GM21619 (cell line): ENCODE results near the gene RIMOC1.
"Not testable (repeated sequence)": the region's sequence is repeated elsewhere in the genome, so short reads cannot be mapped to it uniquely, and the experiment has no call there.

Source experiments
- ATAC-seq: cut with Tn5 transposase; IDR thresholded peaks from one replicate; pipeline ENCODE4 v1.9.1; 2021; ENCODE audit not compliant: unreplicated experiment

RIMOC1 gene

GRCh38 chr5:41885286-41885685 is 18.9 kb upstream of the RIMOC1 start:
- no peak for ATAC-seq

DNA sequence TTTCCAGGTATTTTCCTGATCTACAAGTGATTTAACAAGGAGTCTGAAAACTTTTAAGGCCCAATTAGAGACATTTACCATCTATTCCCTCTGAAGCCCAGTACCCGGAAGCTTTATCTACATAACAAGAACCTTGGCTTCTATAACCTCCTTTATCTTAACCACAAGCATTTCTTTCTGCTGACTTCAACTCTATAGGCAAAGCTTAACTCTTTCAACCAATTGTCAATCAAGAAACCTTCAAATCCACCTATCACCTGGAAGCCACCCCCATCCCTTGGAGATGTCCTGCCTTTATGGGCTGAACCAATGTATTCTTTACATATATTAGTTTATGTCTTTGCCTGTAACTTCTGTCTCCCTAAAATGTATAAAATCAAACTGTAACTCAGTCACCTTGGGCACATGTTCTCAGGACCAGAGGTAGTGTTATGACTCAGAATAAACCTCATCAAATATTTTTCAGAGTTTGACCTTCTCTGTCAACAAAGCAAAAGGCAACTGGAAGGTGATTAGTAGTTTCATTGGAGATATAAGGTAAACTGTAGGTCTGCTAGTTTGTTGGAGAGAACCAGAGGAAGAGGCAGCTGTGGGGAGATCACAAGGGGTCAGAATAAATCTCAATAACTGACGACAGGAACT is 13.0 kb upstream of the RIMOC1 start:
- ATAC-seq = peak; percentile 47

DNA sequence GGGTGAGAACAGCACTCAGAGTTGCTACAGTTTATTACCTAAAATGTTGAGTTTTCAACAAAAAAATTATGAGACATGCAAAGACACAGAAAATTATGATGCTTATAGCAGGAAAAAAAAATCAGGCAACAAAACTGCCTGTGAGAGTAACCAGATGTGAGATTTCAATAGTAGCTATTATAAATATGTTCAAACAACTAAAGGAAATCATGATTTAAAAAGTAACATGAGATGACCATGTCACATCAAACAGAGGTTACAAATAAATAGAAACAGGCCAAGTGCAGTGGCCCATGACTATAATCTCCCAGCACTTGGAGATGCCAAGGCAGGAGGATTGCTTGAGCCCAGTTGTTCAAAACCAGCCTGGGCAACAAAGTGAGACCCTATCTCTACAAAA is 12.1 kb upstream of the RIMOC1 start:
- no peak for ATAC-seq

DNA sequence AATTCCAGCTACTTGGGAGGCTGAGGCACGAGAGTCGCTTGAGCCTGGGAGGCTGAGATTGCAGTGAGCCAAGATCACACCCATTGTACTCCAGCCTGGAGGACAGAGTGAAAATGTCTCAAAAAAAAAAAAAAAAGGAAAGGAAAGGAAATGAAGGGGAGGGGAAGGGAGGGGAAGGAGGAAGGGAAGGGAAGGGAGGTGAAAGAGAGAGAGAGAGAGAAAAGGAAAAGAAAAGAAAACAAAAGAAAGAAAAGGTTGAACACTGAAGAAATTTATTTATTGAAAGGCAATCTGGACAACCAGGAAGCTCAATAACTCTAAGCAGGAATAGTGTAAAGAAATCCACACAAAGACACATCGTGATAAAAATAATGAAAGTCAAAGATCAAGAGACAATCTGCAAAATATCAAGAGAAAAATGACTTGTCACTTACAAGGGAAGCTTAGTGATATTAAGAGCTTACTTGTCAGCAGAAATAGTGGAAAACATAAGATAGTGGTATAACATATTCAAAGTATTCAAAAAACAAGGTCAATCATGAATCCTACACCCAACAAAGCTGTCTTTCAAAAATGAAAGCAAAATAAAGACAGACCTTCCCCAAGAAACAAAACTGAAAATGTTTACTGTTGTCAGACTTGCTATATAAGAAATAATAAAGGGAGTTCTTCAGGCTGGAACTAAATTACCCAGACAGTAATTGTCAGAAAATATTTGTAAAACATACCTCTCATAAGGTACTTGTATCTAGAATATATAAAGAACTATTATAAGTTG is 10.9 kb upstream of the RIMOC1 start:
- peak; percentile 60 for ATAC-seq

- ATAC-seq = no peak
These were observed 7.9 kb upstream of the RIMOC1 start for GRCh38 chr5:41896230-41896629.

DNA sequence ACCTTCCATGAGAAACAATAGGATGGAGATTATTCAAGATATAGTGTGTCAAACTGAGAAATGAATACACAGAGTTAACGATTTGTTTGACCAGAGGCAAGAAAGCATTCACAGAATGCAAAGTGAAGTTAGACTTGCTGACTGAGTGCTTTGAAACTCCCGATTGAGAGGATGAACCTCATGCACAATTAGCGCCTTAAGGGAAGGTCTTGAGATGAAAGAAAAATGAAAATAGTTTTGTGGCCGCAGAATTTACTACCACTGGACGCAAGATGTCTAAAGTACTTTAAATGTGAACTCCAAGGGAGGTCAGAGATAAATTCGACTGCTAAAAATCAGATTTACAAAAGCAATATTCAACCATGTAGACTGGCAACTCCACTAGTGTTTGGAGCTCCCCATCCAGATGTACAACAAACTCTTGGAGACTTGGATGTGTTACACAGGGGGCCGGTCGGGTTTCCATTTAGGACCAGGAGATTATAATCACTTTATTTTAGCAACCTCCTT is 707 bp upstream of the RIMOC1 start:
- no peak for ATAC-seq

DNA sequence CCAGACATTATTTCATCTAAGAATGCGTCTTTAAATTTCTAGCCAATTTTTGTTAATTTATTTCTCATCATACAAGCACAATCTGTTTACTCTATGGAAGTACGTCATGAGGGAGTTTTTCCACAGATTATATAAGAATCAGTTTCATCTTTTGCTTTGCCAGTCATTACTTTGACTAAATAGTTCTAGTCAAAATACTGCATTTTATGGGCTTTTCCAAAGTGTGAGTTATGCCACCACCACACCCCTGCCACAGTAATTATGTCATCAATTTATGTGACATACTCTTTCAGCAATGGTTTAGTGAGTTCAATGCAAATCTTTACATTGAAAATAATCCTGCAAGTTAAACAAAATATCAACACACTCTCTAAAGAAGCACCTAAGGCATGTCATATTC is 2.0 kb downstream of the RIMOC1 start:
- no peak for ATAC-seq

GRCh38 chr5:41908374-41909079 is 4.4 kb downstream of the RIMOC1 start:
- ATAC-seq = no peak

- ATAC-seq = no peak
These were observed 14.0 kb downstream of the RIMOC1 start for GRCh38 chr5:41918105-41918504.

GRCh38 chr5:41921166-41921565 is 17.0 kb downstream of the RIMOC1 start:
- ATAC-seq = no peak

- no peak for ATAC-seq
These were observed 17.7 kb downstream of the RIMOC1 start for GRCh38 chr5:41921874-41922273.

DNA sequence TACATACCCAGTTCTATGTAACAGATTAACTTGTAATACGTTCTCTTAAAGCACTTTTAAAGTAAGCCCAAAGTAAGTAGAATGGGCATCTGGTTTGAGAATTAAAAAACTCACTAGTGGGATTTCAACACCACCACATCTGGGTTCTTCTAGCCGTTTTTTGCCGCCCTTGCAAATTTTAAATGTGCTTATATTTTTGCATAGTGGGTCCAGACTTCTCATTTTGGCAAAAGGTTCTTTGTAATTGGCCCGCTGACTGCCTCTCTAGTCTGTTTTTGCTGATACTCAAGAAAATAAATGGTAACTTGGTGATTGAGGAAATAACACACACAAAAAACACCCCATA is 20.4 kb downstream of the RIMOC1 start:
- ATAC-seq = no peak

DNA sequence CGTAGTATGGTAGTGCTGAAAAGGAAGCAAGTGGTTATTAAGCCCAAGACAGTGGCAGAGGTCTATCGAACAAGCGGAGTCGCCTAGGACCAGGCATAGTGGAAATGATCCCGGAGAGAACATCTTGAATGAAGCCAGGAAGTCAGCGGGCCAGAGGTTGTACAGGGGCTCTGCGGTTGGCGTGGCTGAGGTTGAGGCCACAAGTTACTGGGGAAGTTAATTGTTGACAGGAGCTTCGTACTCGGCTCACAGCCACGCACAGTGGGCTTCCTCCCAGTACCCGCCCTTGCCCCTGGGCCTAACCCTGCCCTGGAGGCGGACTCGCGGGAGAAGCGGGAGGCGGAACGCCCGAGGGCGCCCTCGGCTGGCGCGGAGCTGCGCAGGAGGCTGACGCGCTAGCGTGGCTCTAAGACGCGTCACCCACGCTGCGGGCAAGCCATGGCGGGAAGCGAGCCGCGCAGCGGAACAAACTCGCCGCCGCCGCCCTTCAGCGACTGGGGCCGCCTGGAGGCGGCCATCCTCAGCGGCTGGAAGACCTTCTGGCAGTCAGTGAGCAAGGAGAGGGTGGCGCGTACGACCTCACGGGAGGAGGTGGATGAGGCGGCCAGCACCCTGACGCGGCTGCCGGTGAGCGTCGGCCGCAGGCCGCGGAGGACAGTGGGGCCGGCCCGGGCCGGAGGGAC is 20.9 kb downstream of the RIMOC1 start, which contains the start of gene FBXO4:
TSS of gene FBXO4 (plus strand) at position 410 of the 683 bp plus-strand sequence. CDS start at position 439, 29 bp downstream.
- peak; percentile 92 for ATAC-seq

DNA sequence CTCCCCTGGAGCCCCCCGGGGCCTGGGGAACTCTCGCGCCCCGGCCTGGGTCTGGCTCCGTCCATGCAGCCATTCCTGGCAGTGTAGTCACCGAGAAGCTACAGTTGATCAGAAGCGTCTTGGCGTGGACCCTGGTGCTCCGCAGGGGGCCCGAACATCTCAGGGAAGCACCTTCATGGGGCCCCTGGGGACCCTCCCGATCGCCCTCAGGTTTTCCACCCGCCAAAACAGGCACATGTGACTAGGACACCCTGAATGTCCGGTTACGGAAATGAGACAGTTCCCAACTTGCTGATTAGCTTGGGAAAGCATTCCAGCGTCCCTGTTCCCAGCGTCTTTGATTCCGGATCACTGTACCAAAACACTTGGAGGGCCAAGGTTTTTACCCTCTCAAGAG is 21.4 kb downstream of the RIMOC1 start:
- ATAC-seq = peak; percentile 20

DNA sequence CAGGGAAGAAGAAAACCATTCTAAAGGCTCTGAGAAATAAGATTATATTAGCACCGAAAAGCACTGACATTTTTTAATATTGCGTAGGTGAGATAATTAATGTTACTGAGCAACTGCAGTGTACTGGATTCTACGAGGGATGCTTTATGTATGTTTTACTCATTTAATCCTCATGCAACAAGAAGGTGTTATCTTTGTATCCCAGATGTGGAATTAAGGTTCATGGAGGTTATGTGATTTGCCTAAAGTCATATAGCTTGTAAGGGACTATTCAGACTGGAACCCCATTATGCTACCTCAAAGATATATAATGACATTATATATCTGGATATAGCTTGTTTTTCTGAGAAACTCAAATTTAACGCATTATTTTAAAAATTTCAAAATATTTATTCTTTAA is 23.5 kb downstream of the RIMOC1 start:
- no peak for ATAC-seq

- ATAC-seq = no peak
These were observed 24.9 kb downstream of the RIMOC1 start for GRCh38 chr5:41929035-41929434.

- ATAC-seq = no peak
These were observed 28.6 kb downstream of the RIMOC1 start for GRCh38 chr5:41932770-41933169.

DNA sequence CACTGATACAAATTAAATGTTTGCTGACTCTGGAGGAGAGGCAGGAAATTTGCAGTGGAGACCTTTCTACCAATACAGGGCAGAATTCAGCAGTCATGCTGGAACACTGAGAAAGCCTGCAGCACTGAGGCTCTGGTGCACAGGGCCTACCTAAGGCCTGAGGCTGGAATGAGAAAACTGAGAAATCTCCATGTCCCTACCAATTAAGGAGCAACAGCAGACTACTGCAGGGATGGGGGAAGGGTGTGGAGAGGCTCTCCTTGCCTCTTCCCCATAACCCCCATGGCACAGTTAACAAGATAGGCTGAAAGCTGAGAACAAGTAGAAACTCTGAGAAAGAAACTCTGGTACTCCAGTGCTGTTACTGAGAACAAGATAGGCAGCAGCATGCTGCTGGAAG is 31.4 kb downstream of the RIMOC1 start:
- no peak for ATAC-seq

GRCh38 chr5:41940641-41941040 is 36.5 kb downstream of the RIMOC1 start:
- no peak for ATAC-seq

GRCh38 chr5:41945332-41945955 is 41.3 kb downstream of the RIMOC1 start:
- not testable (repeated sequence) for ATAC-seq

DNA sequence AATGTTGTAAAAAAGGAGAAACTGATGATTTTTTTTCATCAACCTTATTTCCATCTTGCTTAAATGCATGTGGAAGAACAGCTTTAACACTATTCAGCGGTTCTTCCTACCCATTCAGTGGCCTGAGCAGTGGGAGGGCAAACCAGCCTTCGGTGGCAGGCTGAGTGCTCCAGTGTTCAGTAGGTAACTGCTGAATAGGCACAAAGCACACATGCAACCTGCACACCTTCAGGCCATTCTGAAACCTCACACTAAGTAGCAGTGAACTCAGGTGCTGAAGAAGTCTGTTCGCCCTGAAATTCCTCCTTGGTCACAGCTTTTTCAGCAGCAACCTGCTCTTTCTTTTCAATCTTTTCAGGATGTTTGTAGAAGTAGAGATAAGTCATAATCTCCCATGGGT is 47.1 kb downstream of the RIMOC1 start:
- no peak for ATAC-seq
